GM19463 (cell line): ENCODE measurements around the gene PRAMEF6.
"Not testable (repeated sequence)": the region's sequence is repeated elsewhere in the genome, so short reads cannot be mapped to it uniquely, and the experiment has no call there.

ENCODE experiments used
- ATAC-seq: cut with Tn5 transposase; IDR thresholded peaks from one replicate; pipeline ENCODE4 v1.9.1; 2021; ENCODE audit warnings: mild to moderate bottlenecking, moderate library complexity; ENCODE audit not compliant: unreplicated experiment

The PRAMEF6 gene

DNA sequence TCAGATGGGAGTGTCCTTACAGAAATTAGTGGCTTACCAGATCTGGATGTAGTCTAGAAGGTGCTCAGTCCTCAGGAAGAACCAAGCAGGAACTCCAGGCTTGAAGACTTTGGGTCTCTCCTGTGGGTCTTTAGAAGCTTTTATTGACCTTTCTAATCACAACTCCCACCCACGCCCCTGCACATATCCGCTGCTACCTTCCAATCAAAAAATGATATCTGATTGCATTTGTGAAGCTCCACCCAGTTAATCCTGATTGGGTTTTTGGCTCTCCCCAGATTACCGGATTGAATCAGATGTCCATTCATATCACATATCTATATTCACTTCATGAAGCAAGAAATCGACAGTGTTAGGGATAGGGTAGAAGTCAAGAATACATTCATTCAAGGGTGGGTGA is at the start of gene PRAMEF6:
Gene PRAMEF6 (minus strand): TSS at position 101 of the 400 bp plus-strand sequence. CDS start 5,062 bp downstream, outside the sequence.
- ATAC-seq: not testable (repeated sequence)

DNA sequence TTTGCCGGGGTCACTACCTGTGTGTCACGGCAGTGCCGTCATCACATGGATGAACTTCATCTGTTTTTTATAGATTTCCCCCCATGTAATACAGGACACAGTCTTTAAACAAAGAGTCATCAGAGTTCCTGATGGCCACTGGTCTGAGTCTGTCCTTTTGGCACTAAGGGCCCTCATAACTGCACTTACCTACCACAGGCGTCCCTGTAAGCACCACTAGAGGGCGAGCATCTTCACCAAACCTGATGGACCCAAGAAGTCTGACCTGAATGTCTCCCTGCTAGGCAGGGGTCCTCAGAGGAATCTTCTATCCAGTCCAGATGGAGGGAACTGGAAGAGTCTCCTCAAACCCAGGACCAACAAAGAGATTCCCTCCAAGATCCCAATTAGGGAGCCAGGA is 23.0 kb downstream of the PRAMEF6 start:
- ATAC-seq: not testable (repeated sequence)

DNA sequence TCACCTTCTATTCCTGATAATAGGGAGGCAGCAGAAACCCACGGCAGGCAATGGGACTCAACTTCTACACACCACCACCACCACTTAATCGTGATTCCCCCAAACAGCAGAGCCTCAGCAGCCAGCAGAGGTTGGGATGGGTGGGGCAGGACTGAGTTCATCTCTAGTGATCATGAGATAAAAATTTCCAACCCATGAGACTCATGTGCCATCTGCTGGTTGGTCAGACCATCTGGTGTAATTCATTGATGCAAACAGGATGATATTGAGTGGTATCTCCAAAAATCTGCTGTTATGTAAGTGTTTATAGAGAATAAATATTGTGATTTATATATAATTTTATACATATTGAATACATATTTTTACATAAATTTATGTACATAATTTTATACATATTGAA is 25.6 kb downstream of the PRAMEF6 start:
- ATAC-seq: not testable (repeated sequence)

DNA sequence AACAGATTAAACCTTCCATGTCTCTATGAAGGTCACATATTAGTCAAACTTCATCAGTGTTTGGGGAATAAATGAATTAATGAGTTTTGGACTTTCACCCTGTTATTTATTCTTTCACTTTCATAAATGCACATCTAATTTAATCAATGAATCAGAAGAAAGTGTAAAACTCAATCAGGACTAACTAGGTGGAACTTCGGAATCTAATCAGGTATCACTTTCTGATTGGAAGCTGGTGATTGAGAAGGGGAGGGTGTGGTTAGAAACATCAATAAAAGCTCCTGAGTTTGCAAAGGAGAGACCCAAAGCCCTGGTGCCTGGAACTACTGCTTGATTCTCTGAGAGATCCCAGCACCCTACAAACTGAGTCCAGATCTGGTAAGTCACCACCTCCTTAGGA is 31.1 kb downstream of the PRAMEF6 start, which contains the start of gene PRAMEF7:
Gene PRAMEF7 (plus strand): TSS at position 301 of the 400 bp plus-strand sequence. CDS start 1,083 bp downstream, outside the sequence.
- ATAC-seq: not testable (repeated sequence)

DNA sequence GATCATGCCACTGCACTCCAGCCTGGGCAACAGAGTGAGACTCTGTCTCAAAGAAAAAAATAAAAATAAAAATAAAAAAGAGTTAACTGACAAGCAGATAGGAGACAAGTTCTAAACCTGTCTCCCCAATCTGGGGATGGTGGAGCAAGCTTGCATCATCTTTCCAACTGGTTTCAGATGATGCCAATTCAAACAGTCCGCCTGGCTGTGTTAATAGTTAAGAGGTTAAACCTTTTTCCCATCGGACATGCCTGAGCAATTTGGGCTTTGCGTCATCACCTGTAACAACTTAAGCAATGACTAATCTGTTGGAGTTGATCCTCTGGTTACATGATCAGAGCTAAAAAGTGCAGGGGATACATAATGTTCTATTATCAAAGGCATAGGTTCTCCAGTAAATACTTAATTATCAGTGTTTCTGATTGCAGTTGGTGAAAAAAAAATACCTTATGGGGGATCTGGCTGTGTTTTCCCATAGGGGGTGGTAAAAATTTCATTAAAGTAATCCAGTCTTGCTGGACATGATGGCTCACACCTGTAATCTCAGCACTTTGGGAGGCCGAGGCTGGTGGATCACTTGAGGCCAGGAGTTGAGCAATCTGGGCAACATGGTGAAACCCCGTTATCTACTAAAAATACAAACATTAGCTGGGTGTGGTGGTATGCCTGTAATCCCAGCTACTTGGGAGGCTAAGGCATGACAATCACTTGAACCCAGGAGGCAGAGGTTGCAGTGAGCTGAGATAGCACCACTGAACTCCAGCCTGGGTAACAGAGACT is 43.4 kb downstream of the PRAMEF6 start:
- not testable (repeated sequence) for ATAC-seq

DNA sequence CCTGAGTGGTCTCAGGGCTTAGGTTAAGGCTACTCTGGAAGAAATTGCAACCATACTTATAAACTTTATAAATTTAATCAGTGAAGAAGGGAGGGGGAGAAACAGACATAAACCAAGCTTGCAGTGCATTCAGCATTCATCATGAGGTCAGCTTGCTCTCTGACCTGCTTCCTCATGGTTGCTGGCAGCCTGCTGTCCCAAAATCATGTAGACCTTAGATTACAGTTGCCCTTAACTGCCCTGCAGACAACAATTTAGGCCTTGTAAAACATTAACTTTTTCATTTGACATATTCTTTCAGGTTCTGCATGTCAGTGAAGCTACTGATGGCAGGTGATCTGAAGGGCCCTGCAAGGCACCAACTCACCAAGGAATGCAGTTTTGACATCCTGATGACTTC is 48.2 kb downstream of the PRAMEF6 start:
- ATAC-seq: not testable (repeated sequence)

DNA sequence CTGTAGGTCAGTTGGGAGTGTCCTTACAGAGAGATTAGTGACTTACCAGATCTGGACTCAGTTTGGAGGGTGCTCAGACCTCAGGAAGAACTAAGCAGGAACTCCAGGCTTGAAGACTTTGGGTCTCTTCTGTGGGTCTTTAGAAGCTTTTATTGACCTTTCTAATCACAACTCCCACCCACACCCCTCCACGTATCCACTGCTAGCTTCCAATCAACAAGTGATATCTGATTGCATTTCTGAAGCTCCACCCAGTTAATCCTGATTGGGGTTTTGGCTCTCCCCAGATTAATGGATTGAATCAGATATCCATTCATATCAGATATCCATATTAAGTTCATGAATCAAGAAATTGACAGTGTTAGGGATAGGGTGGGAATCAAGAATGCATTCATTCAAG is 49.2 kb downstream of the PRAMEF6 start, which contains the start of gene PRAMEF10:
Gene PRAMEF10 (minus strand): TSS at position 101 of the 400 bp plus-strand sequence. CDS start 2,423 bp downstream, outside the sequence.
- ATAC-seq: not testable (repeated sequence)
